ENCODE data around the gene R3HDM2. TPM values are rescaled to one million over a fixed set of nuclear protein-coding genes. Genes with fewer than 3 reads are reported as not detected.

The R3HDM2 gene
- total and polyA plus RNA-seq, 2 donors (not counting 1 experiment from before 2014, with no cell fraction given), result 104 to 129 TPM

GRCh38 chr12:57474862-57475261 is 44.0 kb upstream of the R3HDM2 start:
- Histone ChIP-seq H2AFZ (ENCODE audit: insufficient read depth, low read depth, low read length, poor library complexity, severe bottlenecking) (no peak overlapping the region), H3K9ac (ENCODE audit: low read length) (no peak overlapping the region), H3K27ac (ENCODE audit: low read length in 2 of 2) (peak overlapping the region in 1 of 2 donors; percentile 20), H3K4me1 (ENCODE audit: control insufficient read depth in 2 of 2, insufficient read depth in 2 of 2, low read length in 2 of 2) (peaks cover 47 to 69% of the 10 kb centered on the region in 2 donors), H3K79me2 (ENCODE audit: control insufficient read depth, insufficient read depth, low read length) (peaks cover 67% of the 10 kb centered on the region), H4K20me1 (ENCODE audit: control insufficient read depth, insufficient read depth, low read length, poor library complexity, severe bottlenecking) (peaks cover 23% of the 10 kb centered on the region), H3K4me3 (ENCODE audit: control extremely low read depth in 1 of 5, extremely low read depth in 1 of 5, insufficient read depth in 1 of 5, low read depth in 2 of 5, low read length in 4 of 5) (no peak overlapping the region), H3K36me3 (replicated peaks in 1 of 2; ENCODE audit: control extremely low read depth in 1 of 2, control insufficient read depth in 1 of 2, extremely low read depth in 1 of 2, insufficient read depth in 2 of 2, low read length in 1 of 2) (peaks cover 2 to 50% of the 10 kb centered on the region in 2 experiments), H3K9me3 (ENCODE audit: control extremely low read depth in 1 of 3, control insufficient read depth in 2 of 3, insufficient read depth in 1 of 3, low read length in 2 of 3) (no peaks in the 10 kb centered on the region), H3K27me3 (replicated peaks in 1 of 4; ENCODE audit: control extremely low read depth in 1 of 4, control insufficient read depth in 3 of 4, insufficient read depth in 4 of 4, low read length in 3 of 4) (no peaks in the 10 kb centered on the region), H3K4me2 (replicated peaks; ENCODE audit: low read depth, low read length, poor library complexity, severe bottlenecking) (peak overlapping the region; percentile 95)
- TF ChIP-seq, protein P1, sequence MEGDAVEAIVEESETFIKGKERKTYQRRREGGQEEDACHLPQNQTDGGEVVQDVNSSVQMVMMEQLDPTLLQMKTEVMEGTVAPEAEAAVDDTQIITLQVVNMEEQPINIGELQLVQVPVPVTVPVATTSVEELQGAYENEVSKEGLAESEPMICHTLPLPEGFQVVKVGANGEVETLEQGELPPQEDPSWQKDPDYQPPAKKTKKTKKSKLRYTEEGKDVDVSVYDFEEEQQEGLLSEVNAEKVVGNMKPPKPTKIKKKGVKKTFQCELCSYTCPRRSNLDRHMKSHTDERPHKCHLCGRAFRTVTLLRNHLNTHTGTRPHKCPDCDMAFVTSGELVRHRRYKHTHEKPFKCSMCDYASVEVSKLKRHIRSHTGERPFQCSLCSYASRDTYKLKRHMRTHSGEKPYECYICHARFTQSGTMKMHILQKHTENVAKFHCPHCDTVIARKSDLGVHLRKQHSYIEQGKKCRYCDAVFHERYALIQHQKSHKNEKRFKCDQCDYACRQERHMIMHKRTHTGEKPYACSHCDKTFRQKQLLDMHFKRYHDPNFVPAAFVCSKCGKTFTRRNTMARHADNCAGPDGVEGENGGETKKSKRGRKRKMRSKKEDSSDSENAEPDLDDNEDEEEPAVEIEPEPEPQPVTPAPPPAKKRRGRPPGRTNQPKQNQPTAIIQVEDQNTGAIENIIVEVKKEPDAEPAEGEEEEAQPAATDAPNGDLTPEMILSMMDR (IDR thresholded peaks at IDR 0.05), result no peak
- TF ChIP-seq EZH2 (IDR thresholded peaks at IDR 0.05; ENCODE audit: borderline replicate concordance, insufficient read depth, low read depth, low read length, poor library complexity, severe bottlenecking), result no peak
- Mint-ChIP-seq H3K4me3 (peak overlapping the region; percentile 46), H3K9me3 (ENCODE audit: insufficient read depth) (no peaks in the 10 kb centered on the region), H3K27me3 (no peaks in the 10 kb centered on the region), H3K27ac (peak overlapping the region; percentile 70), H3K4me1 (peaks cover 69% of the 10 kb centered on the region)
- no peak for ATAC-seq (ENCODE audit: low read depth)
- 95% methylated on average over 7 of the region's 7 CpGs for WGBS (ENCODE audit: insufficient coverage)
- intact Hi-C loops (cut with micrococcal nuclease), result loop anchor here (5.0 kb wide), 1 partner anchor 147 kb away; no protein-coding TSS in a partner anchor
- ChIA-PET POLR2A (interaction anchor here (0.6 kb wide), 1 partner anchor 234 kb away, joined by 3 read pairs; no protein-coding TSS in a partner anchor), CTCF (interaction anchor here (1.0 to 10.4 kb wide), 4 partner anchors 9 to 22 kb away, joined by 3 to 166 read pairs (median 8); partner anchors contain the start of genes GLI1 and MARS1)
- no peak for DNase-seq

GRCh38 chr12:57474430-57474829 is 43.6 kb upstream of the R3HDM2 start:
- H3K4me3 ChIP-seq (ENCODE audit: control extremely low read depth in 1 of 5, extremely low read depth in 1 of 5, insufficient read depth in 1 of 5, low read depth in 2 of 5, low read length in 4 of 5), result no peak overlapping the region
- DNase-seq (no peak), ATAC-seq (ENCODE audit: low read depth) (no peak)
- no peaks in the 10 kb centered on the region for H3K27me3 Mint-ChIP-seq
- H4K20me1 ChIP-seq (ENCODE audit: control insufficient read depth, insufficient read depth, low read length, poor library complexity, severe bottlenecking), result peaks cover 23% of the 10 kb centered on the region
- peaks cover 2 to 54% of the 10 kb centered on the region in 2 experiments for H3K36me3 ChIP-seq (replicated peaks in 1 of 2; ENCODE audit: control extremely low read depth in 1 of 2, control insufficient read depth in 1 of 2, extremely low read depth in 1 of 2, insufficient read depth in 2 of 2, low read length in 1 of 2)
- 97% methylated on average over 3 of the region's 8 CpGs for WGBS (ENCODE audit: insufficient coverage)
- H2AFZ ChIP-seq (ENCODE audit: insufficient read depth, low read depth, low read length, poor library complexity, severe bottlenecking), result no peak overlapping the region
- H3K4me2 ChIP-seq (replicated peaks; ENCODE audit: low read depth, low read length, poor library complexity, severe bottlenecking), result no peak overlapping the region
- no peak overlapping the region for H3K9ac ChIP-seq (ENCODE audit: low read length)
- H3K27me3 ChIP-seq (replicated peaks in 1 of 4; ENCODE audit: control extremely low read depth in 1 of 4, control insufficient read depth in 3 of 4, insufficient read depth in 4 of 4, low read length in 3 of 4), result no peaks in the 10 kb centered on the region
- intact Hi-C loops (cut with micrococcal nuclease), result no loop called here
- H3K27ac ChIP-seq (ENCODE audit: low read length in 2 of 2), result peak overlapping the region in 1 of 2 donors; percentile 20
- no peaks in the 10 kb centered on the region for H3K9me3 Mint-ChIP-seq (ENCODE audit: insufficient read depth)
- no peaks in the 10 kb centered on the region for H3K9me3 ChIP-seq (ENCODE audit: control extremely low read depth in 1 of 3, control insufficient read depth in 2 of 3, insufficient read depth in 1 of 3, low read length in 2 of 3)
- no peak for TF ChIP-seq EZH2 (IDR thresholded peaks at IDR 0.05; ENCODE audit: borderline replicate concordance, insufficient read depth, low read depth, low read length, poor library complexity, severe bottlenecking)
- TF ChIP-seq, protein P1 (IDR thresholded peaks at IDR 0.05), result no peak
- POLR2A ChIA-PET, result interaction anchor here (0.6 kb wide), 1 partner anchor 233 kb away, joined by 3 read pairs; no protein-coding TSS in a partner anchor
- peaks cover 66% of the 10 kb centered on the region for H3K79me2 ChIP-seq (ENCODE audit: control insufficient read depth, insufficient read depth, low read length)
- peaks cover 43 to 65% of the 10 kb centered on the region in 2 donors for H3K4me1 ChIP-seq (ENCODE audit: control insufficient read depth in 2 of 2, insufficient read depth in 2 of 2, low read length in 2 of 2)
- H3K4me1 Mint-ChIP-seq, result peaks cover 65% of the 10 kb centered on the region
- H3K27ac Mint-ChIP-seq, result peak overlapping the region; percentile 70
- H3K4me3 Mint-ChIP-seq, result peak overlapping the region; percentile 46
- CTCF ChIA-PET, result interaction anchor here (1.1 to 10.4 kb wide), 4 partner anchors 9 to 18 kb away, joined by 3 to 166 read pairs (median 7); partner anchors contain the start of genes GLI1 and MARS1

Data from B cell (primary cell).